Measurements from ENCODE around the gene ELOF1. TPM values are rescaled to one million over a fixed set of nuclear protein-coding genes. Genes with fewer than 3 reads are reported as not detected.
A peak's percentile ranks its signal among the peaks of the same experiment; 100 is the strongest.
"Not testable (repeated sequence)": the region's sequence is repeated elsewhere in the genome, so short reads cannot be mapped to it uniquely, and the experiment has no call there.

The ELOF1 gene
- total RNA-seq, 1 donor from 2014 or later = 77.6 TPM

DNA sequence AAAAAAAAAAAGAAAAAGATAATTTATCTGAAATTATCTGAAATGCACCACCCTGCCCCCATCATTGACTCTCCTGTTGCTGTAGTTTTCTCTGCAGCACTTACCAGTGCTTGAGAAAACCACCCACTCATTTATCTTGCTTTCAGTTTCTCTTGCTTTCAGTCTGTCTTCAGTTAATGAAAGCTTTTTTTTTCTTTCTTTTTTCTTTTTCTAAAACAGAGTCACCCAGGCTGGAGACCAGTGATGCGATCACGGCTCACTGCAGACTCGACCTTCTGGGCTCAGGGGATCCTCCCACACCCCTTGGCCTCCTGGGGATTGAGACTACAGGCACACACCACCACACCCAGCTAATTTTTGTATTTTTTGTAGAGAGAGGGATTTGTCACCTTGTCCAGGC lies 22.7 kb upstream of the ELOF1 start:
- Mint-ChIP-seq H3K4me1 (ENCODE audit: low read depth) (peaks cover 21% of the 10 kb centered on the region), H3K36me3 (ENCODE audit: low read depth) (no peaks in the 10 kb centered on the region), H3K27ac (peak overlapping the region; percentile 87), H3K4me3 (peak overlapping the region; percentile 75), H3K9me3 (no peaks in the 10 kb centered on the region), H3K27me3 (ENCODE audit: insufficient read depth) (no peaks in the 10 kb centered on the region)
- peak; percentile 24 for DNase-seq (ENCODE audit: low spot score)
- intact Hi-C loops (cut with micrococcal nuclease) = loop anchor here (1.0 to 2.0 kb wide), 2 partner anchors 22 to 77 kb away; partner anchors contain the start of genes ELOF1 and ZNF653

DNA sequence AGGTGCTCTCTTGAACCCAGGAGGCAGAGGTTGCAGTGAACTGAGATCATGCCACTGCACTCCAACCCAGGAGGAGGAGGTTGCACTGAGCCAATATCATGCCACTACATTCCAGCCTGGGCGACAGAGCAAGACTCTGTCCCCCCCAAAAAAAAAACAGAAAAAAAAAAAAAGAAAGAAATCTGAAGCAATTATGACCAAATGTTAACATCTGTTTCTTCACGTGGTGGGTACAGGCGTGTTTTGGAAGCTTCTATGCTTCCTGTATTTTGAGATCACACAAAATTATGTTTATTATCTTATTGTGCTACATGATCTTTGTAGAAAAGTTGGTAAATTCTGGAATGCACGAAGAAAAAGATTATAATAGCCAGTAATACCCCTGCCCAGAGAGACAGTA lies 21.1 kb upstream of the ELOF1 start:
- Mint-ChIP-seq H3K27ac (no peak overlapping the region), H3K4me3 (no peak overlapping the region), H3K27me3 (ENCODE audit: insufficient read depth) (no peaks in the 10 kb centered on the region), H3K36me3 (ENCODE audit: low read depth) (peaks cover 3% of the 10 kb centered on the region), H3K9me3 (no peaks in the 10 kb centered on the region), H3K4me1 (ENCODE audit: low read depth) (peaks cover 21% of the 10 kb centered on the region)
- DNase-seq (ENCODE audit: low spot score) = no peak
- intact Hi-C loops (cut with micrococcal nuclease) = loop anchor here (2.0 kb wide), 1 partner anchor 75 kb away; the partner anchor contains the start of gene ZNF653

DNA sequence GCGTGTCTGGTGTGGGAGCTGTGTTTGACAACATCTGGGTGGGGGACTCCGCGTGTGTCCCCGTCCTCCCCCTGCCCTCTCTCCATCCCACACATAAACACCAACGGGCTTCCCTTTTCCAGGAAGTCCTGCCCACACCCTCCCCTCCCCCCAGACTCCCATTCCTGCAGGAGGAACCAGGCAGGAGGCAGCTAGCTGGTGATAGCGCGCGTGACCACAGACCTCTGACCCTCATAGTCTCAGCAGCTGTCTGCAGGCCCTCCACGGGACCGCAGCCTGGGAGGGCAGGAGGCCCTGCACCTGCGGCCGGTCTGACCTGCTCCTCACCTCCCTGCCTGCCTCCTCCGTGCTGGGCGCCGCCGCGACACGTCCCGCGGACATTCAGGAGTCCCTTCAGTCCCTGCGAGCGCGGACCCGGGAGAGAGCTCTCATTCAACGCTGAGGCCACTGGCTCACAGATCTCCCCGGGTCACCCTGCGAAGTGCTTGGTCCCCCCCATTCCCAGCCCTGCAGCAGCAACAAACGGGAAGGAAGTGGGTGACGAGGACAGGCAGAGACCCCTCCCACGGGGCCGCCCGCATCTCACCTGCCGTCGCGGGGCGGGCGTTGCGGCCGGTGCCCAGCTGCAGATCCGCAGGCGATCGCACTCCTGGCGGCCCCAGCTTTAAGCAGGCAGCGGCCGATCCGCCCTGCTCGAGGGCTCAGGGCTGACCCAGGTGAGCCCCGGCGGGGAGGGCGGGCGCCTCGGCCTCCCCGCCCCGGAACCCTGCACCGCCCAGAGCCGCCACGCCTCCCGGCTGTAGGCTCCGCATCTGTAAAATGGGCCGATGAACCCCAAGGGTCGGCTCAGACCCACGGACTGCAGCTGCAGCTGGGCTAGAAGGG lies 19.5 kb upstream of the ELOF1 start:
- Mint-ChIP-seq H3K4me1 (ENCODE audit: low read depth) (peaks cover 21% of the 10 kb centered on the region), H3K27ac (no peak overlapping the region), H3K4me3 (peak overlapping the region; percentile 77), H3K36me3 (ENCODE audit: low read depth) (peaks cover 3% of the 10 kb centered on the region), H3K27me3 (ENCODE audit: insufficient read depth) (no peaks in the 10 kb centered on the region), H3K9me3 (no peaks in the 10 kb centered on the region)
- peak; percentile 25 for DNase-seq (ENCODE audit: low spot score)
- intact Hi-C loops (cut with micrococcal nuclease) = no loop called here

DNA sequence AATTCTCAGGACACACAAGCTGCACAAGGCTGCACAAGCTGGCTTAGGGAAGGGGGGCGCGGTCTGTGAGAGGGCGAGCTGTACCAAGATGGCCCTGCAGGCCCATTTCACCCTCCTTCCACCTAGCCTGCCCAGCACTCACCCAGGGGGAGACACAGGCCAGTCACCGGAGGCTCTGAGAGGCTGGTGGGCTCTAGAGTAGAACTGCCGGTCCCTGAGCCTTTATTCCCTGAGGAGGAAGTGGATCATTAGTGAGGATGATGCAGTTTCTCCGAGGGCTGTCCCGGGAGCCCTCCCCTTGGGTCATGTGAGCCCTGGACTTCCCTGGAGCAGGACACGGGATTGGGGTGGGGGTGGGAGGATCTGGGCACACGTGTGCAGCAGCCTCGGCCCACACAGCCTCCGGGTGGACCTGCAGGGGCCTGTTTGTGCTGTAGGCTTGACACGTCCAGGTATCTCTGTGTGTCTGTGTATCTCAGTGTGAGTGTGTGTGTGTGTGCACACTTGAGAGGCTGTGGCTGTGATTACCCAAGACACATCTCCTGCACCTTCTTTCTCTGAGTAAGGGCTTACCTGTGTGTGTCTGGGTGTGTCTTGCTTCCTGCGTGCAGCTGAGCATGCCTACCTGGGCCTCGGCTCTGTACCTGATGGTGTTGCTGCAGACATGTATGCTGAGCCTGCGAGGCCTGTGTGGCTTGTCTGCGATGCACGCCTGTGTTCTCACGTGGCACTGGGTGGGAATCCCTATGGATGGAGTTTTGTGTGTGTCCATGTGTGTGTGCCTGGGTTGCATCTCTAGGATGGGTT lies 18.6 kb upstream of the ELOF1 start, which contains the start of gene ACP5:
Gene ACP5, minus strand, starts transcription at position 195 of the 807 bp plus-strand sequence. CDS start 328 bp downstream, outside the sequence.
- DNase-seq (ENCODE audit: low spot score) = no peak
- peaks cover 3% of the 10 kb centered on the region for H3K36me3 Mint-ChIP-seq (ENCODE audit: low read depth)
- peak within 1 kb of the TSS; percentile 75 for H3K4me3 Mint-ChIP-seq
- intact Hi-C loops (cut with micrococcal nuclease) = no loop called here
- no peaks in the 10 kb centered on the region for H3K27me3 Mint-ChIP-seq (ENCODE audit: insufficient read depth)
- no peak within 1 kb of the TSS for H3K27ac Mint-ChIP-seq
- H3K4me1 Mint-ChIP-seq (ENCODE audit: low read depth) = peaks cover 21% of the 10 kb centered on the region
- no peaks in the 10 kb centered on the region for H3K9me3 Mint-ChIP-seq

DNA sequence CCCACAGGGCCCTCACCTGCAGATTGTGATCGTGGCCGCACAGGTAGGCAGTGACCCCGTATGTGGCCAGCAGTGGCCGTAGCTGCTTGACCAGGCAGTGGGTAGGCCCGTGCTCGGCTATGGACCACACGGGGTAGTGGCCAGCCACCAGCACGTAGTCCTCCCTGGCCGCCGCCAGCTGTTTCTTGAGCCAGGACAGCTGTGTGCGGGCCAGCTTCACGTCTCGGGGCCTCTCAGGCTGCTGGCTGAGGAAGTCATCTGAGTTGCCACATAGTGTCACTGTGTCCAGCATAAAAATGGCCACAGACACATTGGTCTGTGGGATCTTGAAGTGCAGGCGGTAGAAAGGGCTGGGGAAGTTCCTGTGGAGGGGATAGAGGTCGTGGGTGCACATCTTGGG lies 17.2 kb upstream of the ELOF1 start:
- H3K4me1 Mint-ChIP-seq (ENCODE audit: low read depth) = peaks cover 11% of the 10 kb centered on the region

DNA sequence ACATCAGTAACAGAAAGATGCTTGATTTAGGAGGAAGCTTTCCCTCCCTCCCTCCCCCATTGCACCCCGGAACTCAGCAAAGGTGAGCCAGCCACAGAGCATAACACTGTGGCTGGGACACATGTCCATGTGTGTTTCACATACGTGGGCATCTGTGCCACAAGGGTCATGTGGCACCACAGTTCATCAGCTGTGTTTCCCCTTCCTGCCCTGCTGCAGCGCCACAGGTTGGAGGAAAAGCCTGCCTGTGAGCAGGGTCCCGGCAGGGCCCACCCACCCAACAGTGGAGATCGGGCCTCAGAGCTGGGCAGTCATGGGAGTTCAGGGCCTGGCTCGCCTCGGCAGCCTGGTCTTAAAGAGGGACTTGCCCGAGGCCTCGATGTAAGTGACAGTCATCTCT lies 15.7 kb upstream of the ELOF1 start:
- intact Hi-C loops (cut with micrococcal nuclease) = no loop called here
- peaks cover 3% of the 10 kb centered on the region for H3K36me3 Mint-ChIP-seq (ENCODE audit: low read depth)
- H3K4me1 Mint-ChIP-seq (ENCODE audit: low read depth) = peaks cover 5% of the 10 kb centered on the region
- H3K9me3 Mint-ChIP-seq = no peaks in the 10 kb centered on the region
- H3K27ac Mint-ChIP-seq = no peak overlapping the region
- no peak overlapping the region for H3K4me3 Mint-ChIP-seq
- no peaks in the 10 kb centered on the region for H3K27me3 Mint-ChIP-seq (ENCODE audit: insufficient read depth)
- DNase-seq (ENCODE audit: low spot score) = no peak

More for the DNA sequence above, 17.2 kb upstream of the ELOF1 start:
- H3K4me3 Mint-ChIP-seq = peak overlapping the region; percentile 58
- peaks cover 3% of the 10 kb centered on the region for H3K36me3 Mint-ChIP-seq (ENCODE audit: low read depth)
- DNase-seq (ENCODE audit: low spot score) = no peak
- H3K9me3 Mint-ChIP-seq = no peaks in the 10 kb centered on the region
- intact Hi-C loops (cut with micrococcal nuclease) = no loop called here
- no peak overlapping the region for H3K27ac Mint-ChIP-seq
- no peaks in the 10 kb centered on the region for H3K27me3 Mint-ChIP-seq (ENCODE audit: insufficient read depth)

DNA sequence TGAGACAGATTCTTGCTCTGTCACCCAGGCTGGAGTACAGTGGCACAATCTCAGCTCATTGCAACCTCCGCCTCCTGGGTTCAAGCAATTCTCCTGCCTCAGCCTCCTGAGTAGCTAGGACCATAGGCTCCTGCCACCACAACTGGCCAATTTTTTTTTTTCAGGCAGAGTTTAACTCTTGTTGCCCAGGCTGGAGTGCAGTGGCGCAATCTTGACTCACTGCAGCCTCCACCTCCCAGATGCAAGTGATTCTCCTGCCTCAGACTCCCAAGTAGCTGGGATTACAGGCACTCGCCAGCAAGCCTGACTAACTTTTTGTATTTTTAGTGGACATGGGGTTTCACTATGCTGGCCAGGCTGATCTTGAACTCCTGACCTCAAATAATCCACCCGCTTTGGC lies 14.7 kb upstream of the ELOF1 start:
- H3K27me3 Mint-ChIP-seq (ENCODE audit: insufficient read depth); H3K9me3 Mint-ChIP-seq; intact Hi-C loops (cut with micrococcal nuclease); H3K36me3 Mint-ChIP-seq (ENCODE audit: low read depth); DNase-seq (ENCODE audit: low spot score); H3K4me1 Mint-ChIP-seq (ENCODE audit: low read depth); H3K4me3 Mint-ChIP-seq; H3K27ac Mint-ChIP-seq: not testable (repeated sequence)

DNA sequence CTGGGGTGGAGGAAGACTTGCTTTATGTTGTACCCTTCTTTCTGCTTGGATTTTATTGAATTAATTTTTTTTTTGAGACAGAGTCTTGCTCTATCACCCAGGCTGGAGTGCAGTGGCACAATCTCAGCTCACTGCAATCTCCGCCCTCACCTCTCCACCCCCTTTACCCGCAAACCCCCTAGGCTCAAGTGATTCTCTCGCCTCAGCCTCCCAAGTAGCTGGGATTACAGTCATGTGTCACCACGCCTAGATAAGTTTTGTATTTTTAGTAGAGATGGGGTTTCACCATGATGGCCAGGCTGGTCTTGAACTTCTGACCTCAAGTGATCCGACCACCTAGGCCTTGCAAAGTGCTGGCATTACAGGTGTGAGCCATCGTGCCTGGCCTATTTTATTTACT lies 14.3 kb upstream of the ELOF1 start:
- intact Hi-C loops (cut with micrococcal nuclease); H3K4me1 Mint-ChIP-seq (ENCODE audit: low read depth); H3K27ac Mint-ChIP-seq; H3K27me3 Mint-ChIP-seq (ENCODE audit: insufficient read depth); H3K9me3 Mint-ChIP-seq; H3K36me3 Mint-ChIP-seq (ENCODE audit: low read depth); DNase-seq (ENCODE audit: low spot score); H3K4me3 Mint-ChIP-seq: not testable (repeated sequence)

DNA sequence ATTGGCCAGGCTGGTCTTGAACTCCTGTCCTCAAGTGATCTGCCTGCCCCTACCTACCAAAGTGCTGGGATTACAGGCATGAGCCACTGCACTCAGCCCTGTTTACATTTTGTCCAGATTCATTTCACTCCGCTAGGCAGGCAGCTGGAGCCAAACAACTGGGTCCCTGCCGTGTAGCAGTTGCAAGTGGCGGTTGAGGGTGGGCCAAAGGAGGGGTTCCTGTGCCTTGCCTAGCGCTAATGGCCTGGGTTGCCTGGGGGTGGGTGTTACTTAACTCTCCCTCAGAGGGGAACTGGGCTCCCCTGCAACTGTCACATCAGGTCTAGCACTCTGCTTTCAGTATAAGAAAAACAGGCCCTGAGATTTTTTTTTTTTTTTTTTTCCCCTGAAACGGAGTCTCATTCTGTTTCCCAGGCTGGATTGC lies 11.0 kb upstream of the ELOF1 start:
- Mint-ChIP-seq H3K9me3 (no peaks in the 10 kb centered on the region), H3K4me3 (no peak overlapping the region), H3K36me3 (ENCODE audit: low read depth) (no peaks in the 10 kb centered on the region), H3K27ac (no peak overlapping the region), H3K4me1 (ENCODE audit: low read depth) (peaks cover 4% of the 10 kb centered on the region), H3K27me3 (ENCODE audit: insufficient read depth) (no peaks in the 10 kb centered on the region)
- intact Hi-C loops (cut with micrococcal nuclease) = no loop called here
- no peak for DNase-seq (ENCODE audit: low spot score)

DNA sequence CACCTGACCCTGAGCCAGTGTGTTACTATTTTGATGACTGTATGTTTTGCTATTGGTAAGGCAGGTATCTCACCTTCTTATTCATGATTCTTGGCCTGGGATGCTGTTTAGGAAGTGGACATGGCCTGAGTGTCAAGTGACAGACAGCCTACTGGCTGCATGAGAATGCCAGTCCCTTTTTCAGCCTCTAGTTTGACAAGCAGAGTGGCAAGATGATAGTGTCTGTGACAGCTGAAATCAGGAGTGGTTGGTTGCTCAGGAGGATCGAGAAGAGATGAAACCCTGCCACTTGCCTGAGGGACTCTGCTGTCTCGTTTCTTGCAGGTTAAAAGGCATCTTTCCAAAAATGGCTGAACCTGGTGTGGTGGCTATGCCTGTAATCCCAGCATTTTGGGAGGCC lies 7.1 kb upstream of the ELOF1 start:
- no peaks in the 10 kb centered on the region for H3K27me3 Mint-ChIP-seq (ENCODE audit: insufficient read depth)
- no peak overlapping the region for H3K4me3 Mint-ChIP-seq
- intact Hi-C loops (cut with micrococcal nuclease) = loop anchor here (10.0 kb wide), 1 partner anchor 359 kb away; the partner anchor contains the start of gene ZNF700
- peaks cover 9% of the 10 kb centered on the region for H3K4me1 Mint-ChIP-seq (ENCODE audit: low read depth)
- DNase-seq (ENCODE audit: low spot score) = no peak
- no peaks in the 10 kb centered on the region for H3K9me3 Mint-ChIP-seq
- no peak overlapping the region for H3K27ac Mint-ChIP-seq
- H3K36me3 Mint-ChIP-seq (ENCODE audit: low read depth) = no peaks in the 10 kb centered on the region

DNA sequence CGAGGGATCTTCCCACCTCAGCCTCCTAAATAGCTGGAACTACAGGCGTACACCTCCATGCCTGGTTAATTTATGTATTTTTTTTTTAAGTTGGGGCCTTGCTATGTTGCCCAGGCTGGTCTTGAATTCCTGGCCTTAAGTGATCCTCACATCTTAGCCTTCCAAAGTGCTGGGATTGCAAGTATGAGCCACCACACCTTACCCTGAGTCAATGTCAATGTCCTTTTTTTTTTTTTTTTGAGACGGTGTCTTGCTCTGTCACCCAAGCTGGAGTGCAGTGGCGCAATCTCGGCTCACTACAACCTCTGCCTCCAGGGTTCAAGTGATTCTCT lies 6.6 kb upstream of the ELOF1 start:
- DNase-seq (ENCODE audit: low spot score); H3K27me3 Mint-ChIP-seq (ENCODE audit: insufficient read depth); H3K9me3 Mint-ChIP-seq; H3K36me3 Mint-ChIP-seq (ENCODE audit: low read depth); H3K4me3 Mint-ChIP-seq; H3K27ac Mint-ChIP-seq: not testable (repeated sequence)
- intact Hi-C loops (cut with micrococcal nuclease) = loop anchor here (10.0 kb wide), 1 partner anchor 359 kb away; the partner anchor contains the start of gene ZNF700
- peaks cover 12% of the 10 kb centered on the region for H3K4me1 Mint-ChIP-seq (ENCODE audit: low read depth)

DNA sequence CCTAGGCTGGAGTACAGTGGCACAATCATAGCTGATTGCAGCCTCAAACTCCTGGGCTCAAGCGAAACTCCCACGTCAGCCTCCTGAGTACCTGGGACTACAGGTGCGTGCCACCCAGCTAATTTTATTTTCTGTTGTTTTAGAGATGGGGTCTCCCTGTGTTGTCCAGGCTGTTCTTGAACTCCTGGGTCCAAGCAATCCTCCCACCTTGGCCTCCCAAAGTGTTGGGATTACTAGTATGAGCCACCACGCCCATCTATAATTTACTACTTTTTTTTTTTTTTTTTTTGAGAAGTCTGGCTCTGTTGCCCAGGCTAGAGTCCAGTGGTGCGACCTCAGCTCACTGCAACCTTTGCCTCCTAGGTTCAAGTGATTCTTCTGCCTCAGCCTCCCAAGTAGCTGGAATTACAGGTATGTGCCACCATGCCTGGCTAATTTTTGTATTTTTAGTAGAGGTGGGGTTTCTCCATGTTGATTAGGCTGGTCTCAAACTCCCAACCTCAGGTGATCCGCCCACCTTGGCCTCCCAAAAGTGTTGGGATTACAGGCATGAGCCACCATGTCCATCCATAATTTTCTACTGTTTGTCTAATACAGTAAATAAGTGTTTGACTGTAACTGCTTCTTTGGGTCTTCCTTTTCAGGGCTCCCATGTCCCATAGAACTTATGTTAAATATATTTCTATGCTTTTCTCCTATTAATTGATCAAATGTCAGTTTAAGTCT lies 5.2 kb upstream of the ELOF1 start:
- not testable (repeated sequence) for H3K27ac Mint-ChIP-seq; H3K9me3 Mint-ChIP-seq; H3K36me3 Mint-ChIP-seq (ENCODE audit: low read depth); H3K4me3 Mint-ChIP-seq; H3K27me3 Mint-ChIP-seq (ENCODE audit: insufficient read depth); DNase-seq (ENCODE audit: low spot score)
- intact Hi-C loops (cut with micrococcal nuclease) = loop anchor here (10.0 kb wide), 1 partner anchor 361 kb away; the partner anchor contains the start of gene ZNF700
- peaks cover 21% of the 10 kb centered on the region for H3K4me1 Mint-ChIP-seq (ENCODE audit: low read depth)

All from activated T-helper 1 cell treated with anti-CD3 and anti-CD28 coated beads, Interleukin-12 subunit alpha, Interleukin-12 subunit beta, Interleukin-2, Interleukin-4 antibody, amounts not matched to agents 30 ng/mL and 10 ng/mL and 1 ng/mL, durations not matched to agents 14 hours and 24 hours and 36 hours (primary cell).